Lower leg skin (tissue), 4 donors: ENCODE data around the gene SLC1A7. TPM values are rescaled to one million over a fixed set of nuclear protein-coding genes. Genes with fewer than 3 reads are reported as not detected.

ENCODE experiments used
- DNase-seq, 2 donors: peaks; one replicate each; pipeline ENCODE4 v3.0.0-alpha.2; 2019; ENCODE audit warnings: low spot score in 2 of 2
- H3K4me3 ChIP-seq: fragments of 200-600 bp; sonication (generic); 2 replicates; pipeline ENCODE4 v1.5.1; 2017; ENCODE audit warnings: mild to moderate bottlenecking, low read depth; ENCODE audit not compliant: poor library complexity, severe bottlenecking
- POLR2A ChIP-seq, 2 donors: fragments of 450-650 bp; IDR thresholded peaks; one replicate each; pipeline ENCODE4 v1.6.1; 2016 to 2017; ENCODE audit warnings: antibody characterized with exemption in 2 of 2, mild to moderate bottlenecking in 1 of 2, moderate library complexity in 1 of 2
- WGBS, 2 donors: methylation state at CpG; one replicate each; pipeline ENCODE4 v1.1.5; 2018; 5-methylcytosine and 5-hydroxymethylcytosine counted together
- intact Hi-C: fragments of 100-400 bp; cut with DNase I; formaldehyde crosslinking; loops from one replicate; pipeline ENCODE4 v1.15.0; 2023; ENCODE audit warnings: low total_unique reads
- total RNA-seq, 4 donors: library from RNA; depleted of rRNA; stranded (reverse); fragments of >200 nt; gene quantifications; one replicate each; pipeline ENCODE4 v1.1.0, GENCODE V29; 2016
- TF ChIP-seq, protein P1 (sequence below), 3 donors: fragments of 450-650 bp; IDR thresholded peaks; one replicate each; pipeline ENCODE4 v1.5.1; 2016; ENCODE audit warnings: antibody characterized with exemption in 3 of 3, mild to moderate bottlenecking in 3 of 3, moderate library complexity in 2 of 3

SLC1A7 gene
- total RNA-seq, 4 donors from 2014 or later, result not detected

DNA sequence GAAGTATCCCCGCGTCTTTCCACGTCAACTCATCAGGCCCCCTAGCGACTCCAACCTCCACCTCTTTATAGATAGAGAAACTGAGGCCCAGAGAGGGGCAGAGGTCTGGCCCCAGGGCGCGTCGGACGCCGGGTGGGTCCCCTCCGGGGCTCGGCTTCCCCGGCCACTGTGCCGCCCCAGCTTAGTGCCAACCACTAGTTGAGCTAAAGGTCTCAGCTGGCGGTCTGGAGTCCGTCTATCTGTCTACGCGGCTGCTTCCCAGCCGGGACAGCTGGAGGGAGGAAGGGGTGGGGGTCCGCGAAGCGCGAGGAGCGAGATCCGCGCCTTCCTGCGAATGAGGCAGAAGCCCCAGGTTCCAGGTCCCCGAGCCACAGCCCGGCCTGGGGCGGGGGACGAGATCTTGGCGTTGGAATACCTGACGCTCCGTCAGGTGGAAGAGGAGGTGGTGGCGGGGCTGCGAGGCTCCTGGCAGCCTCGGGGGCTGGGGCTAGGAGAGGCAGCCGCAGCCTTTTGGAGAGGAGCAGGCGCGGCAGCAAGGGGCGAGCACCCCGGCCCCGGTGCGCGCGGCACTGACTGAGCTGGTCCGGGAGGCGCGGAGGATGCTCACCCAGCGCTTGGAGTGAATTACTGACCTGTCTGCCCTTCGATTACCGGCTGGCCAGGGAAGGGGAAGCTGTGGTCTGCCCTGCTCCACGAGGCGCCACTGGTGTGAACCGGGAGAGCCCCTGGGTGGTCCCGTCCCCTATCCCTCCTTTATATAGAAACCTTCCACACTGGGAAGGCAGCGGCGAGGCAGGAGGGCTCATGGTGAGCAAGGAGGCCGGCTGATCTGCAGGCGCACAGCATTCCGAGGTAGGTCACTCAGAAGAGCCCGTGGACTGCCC lies 79.5 kb downstream of the SLC1A7 start:
- H3K4me3 ChIP-seq, result peak overlapping the region; percentile 35
- no peak for TF ChIP-seq POLR2A (IDR thresholded peaks at IDR 0.05)
- TF ChIP-seq, protein P1, sequence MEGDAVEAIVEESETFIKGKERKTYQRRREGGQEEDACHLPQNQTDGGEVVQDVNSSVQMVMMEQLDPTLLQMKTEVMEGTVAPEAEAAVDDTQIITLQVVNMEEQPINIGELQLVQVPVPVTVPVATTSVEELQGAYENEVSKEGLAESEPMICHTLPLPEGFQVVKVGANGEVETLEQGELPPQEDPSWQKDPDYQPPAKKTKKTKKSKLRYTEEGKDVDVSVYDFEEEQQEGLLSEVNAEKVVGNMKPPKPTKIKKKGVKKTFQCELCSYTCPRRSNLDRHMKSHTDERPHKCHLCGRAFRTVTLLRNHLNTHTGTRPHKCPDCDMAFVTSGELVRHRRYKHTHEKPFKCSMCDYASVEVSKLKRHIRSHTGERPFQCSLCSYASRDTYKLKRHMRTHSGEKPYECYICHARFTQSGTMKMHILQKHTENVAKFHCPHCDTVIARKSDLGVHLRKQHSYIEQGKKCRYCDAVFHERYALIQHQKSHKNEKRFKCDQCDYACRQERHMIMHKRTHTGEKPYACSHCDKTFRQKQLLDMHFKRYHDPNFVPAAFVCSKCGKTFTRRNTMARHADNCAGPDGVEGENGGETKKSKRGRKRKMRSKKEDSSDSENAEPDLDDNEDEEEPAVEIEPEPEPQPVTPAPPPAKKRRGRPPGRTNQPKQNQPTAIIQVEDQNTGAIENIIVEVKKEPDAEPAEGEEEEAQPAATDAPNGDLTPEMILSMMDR (IDR thresholded peaks at IDR 0.05), result no peak
- DNase-seq, result peak; percentile 12 to 86
- intact Hi-C loops, result loop anchor here (10.0 kb wide), 1 partner anchor 48 kb away; no protein-coding TSS in a partner anchor
- WGBS, 2 donors, result 25 to 26% methylated on average over 50 to 55 of the region's 61 CpGs

DNA sequence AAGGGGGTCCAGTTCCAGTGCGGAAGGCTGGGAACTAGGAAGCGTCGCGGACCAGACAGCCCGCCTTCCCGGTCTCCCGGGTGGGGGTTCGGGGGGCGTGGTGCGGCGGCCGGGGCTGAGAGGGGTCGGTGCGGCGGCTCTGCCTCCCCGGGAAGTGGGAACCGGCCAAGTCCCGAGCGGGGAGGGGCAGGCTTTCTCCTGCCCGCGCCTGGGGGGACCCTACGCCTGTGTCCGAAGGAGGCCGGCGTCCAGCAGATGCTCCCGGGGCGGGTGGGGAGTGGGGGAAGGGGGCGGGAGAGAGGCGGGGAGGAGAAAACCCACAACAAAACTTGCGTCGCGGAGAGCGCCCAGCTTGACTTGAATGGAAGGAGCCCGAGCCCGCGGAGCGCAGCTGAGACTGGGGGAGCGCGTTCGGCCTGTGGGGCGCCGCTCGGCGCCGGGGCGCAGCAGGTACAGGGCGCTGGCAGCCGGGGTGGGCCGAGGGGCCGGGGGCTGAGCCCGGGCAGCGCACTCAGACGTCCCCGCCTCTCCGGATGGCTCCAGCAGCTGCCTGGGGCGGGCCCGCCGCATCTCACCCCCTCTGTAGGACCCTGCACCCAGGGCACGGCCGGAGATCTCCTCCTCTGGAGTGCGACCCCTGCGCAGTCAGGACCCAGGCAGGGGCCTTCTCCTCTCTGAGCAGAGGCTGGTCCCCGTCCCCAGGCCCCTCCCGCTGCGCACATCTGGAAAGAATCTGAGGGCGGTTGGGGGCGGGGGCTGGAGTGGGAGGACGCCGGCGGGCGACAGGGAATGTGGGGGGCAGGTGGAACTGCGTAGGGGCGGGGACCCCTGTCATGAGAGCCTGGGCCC lies 80.4 kb downstream of the SLC1A7 start, which contains the start of gene PODN:
Gene PODN (plus strand): TSS at position 355 of the 849 bp plus-strand sequence. CDS start 7,643 bp downstream, outside the sequence.
- peak; percentile 37 to 88 for DNase-seq
- no peak for TF ChIP-seq POLR2A (IDR thresholded peaks at IDR 0.05)
- TF ChIP-seq, protein P1 (IDR thresholded peaks at IDR 0.05), result no peak
- 1 to 3% methylated on average over 40 to 45 of the region's 73 CpGs for WGBS, 2 donors
- intact Hi-C loops, result loop anchor here (10.0 kb wide), 1 partner anchor 47 kb away; no protein-coding TSS in a partner anchor
- H3K4me3 ChIP-seq, result peak within 1 kb of the TSS; percentile 35

DNA sequence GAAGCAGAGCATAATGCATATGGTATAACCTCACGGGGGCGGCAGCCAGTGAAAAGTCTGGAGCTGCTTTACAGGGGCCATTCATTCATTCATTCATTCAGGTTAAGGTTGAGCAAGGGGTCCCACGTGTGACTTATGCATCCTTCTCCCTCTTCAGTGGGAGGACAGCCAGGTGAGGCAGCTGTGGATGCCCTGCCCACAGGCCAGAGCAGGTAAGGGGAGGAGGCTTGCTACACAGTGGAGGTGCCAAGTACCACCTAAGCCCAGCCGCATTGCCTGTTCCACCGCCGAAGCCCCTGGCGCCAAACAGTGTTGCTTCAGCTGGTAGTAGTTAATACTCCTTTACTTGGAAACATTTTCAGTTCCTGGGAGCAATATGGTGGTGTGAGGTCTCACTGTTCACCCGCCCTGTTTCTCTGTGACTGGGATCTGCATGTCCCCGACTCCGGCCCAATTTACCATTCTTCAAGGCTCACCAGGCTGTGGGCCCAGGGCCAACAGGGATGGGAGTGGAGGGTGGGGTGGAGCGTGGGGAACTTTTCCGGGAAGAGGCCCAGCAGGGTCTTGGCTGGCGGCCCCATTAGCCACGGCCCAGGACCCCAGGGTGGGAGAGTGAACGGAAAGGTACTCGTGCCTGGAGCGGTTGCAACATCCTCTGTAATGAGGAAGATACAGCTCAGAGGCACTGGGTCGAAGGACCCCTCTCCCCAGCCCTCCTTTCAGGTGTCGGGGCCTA lies 81.1 kb downstream of the SLC1A7 start:
- no peak for TF ChIP-seq POLR2A (IDR thresholded peaks at IDR 0.05)
- TF ChIP-seq, protein P1 (IDR thresholded peaks at IDR 0.05), result no peak
- intact Hi-C loops, result loop anchor here (10.0 kb wide), 1 partner anchor 46 kb away; no protein-coding TSS in a partner anchor
- DNase-seq, result peak; percentile 54 to 92
- WGBS, 2 donors, result 33 to 35% methylated on average over 19 of the region's 19 CpGs
- H3K4me3 ChIP-seq, result peak overlapping the region; percentile 28

DNA sequence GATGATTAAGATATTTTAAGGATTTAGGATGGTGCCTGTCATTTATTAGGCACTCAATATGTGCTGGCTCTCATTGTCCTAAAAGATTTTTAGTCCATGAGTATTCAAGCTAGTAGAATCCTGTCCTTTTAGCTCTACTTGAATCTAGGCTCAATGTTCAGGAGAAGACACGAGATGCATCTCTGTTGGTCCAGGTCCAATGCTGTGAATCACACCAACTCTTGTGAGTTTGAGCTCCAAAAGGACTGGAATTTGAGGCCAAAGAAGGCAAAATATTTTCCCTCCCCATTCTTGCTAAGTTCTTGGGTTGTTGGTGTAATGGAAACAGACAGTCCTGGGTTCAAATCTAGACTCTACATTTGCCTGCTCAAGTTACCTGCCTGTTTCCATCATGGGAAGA lies 81.9 kb downstream of the SLC1A7 start:
- 18 to 26% methylated on average over 1 of the region's 1 CpG for WGBS, 2 donors
- H3K4me3 ChIP-seq, result no peak overlapping the region
- intact Hi-C loops, result loop anchor here (10.0 kb wide), 1 partner anchor 46 kb away; no protein-coding TSS in a partner anchor
- DNase-seq, result peak in 1 of 2 donors; percentile 79
- no peak for TF ChIP-seq POLR2A (IDR thresholded peaks at IDR 0.05)
- TF ChIP-seq, protein P1 (IDR thresholded peaks at IDR 0.05), result no peak

DNA sequence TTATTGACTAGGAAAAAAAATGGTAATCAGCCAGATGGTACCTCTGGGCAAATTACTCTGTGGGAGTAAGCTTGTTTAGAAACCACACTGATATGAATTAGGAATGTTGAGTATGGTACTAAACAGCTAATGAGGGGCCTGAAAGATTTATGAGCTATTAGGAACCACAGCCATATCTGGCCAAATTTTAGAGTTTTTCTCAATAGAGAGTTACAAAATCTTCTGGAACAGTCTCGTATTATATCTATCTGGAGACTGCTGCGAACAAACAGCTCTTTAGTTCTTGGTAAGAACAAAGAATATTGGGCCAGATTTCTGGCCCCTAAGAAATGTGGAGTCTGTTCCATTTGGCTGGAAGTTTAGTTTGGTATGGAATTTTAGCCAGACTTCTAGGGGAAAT lies 85.3 kb downstream of the SLC1A7 start:
- WGBS, 2 donors, result 52 to 70% methylated on average over 2 of the region's 2 CpGs
- no peak for DNase-seq
- intact Hi-C loops, result no loop called here
- no peak overlapping the region for H3K4me3 ChIP-seq
- no peak for TF ChIP-seq POLR2A (IDR thresholded peaks at IDR 0.05)
